NCI-H345 treated with DMSO at 0.1 percent for 48 hours (cell line): ENCODE data around the gene C2orf76.

Experiments
- DNase-seq: peaks from one replicate; lab custom pipeline; 2025; ENCODE audit not compliant: unreplicated experiment; lab: John Stamatoyannopoulos, UW

The C2orf76 gene

GRCh38 chr2:119338826-119339561 is 27.6 kb downstream of the C2orf76 start:
- DNase-seq: no peak

DNA sequence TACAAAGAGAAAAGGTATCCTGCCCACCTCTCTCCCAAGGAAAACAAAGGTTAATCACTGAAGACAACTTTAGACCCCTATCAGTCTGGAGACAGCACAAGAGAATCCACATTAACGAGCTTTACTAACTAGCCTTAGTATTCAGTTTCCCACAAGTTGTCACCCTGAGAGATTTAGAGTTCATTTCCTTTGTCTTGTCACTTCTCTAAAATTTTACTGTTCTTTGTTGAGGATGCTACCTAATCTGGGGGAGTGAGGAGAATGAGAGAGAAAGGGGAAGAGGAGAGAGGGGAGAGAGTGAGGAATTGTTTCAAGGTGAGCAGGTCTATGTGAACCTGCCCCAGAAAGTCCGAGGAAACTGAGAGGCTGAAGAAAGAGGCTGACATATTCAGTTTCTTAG is 28.4 kb downstream of the C2orf76 start:
- DNase-seq: no peak

DNA sequence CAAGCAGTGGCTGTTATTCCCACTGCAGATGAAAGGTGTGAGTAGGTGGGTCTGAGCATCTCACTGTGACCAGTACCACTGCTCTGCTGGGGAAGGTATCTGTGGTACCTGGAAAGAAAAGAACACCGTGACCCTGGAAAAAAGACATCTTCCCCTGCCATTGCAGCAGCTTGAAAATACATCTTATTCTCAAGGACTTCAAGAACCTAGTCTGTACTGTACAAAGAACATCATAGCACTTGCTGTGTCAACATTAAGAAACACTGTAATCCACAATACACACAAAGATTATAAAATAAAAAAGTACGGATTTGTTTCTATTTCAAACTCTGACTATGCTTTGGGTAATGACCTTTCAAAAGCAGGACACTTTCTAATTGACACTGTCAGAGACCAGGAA is 28.9 kb downstream of the C2orf76 start:
- no peak for DNase-seq

DNA sequence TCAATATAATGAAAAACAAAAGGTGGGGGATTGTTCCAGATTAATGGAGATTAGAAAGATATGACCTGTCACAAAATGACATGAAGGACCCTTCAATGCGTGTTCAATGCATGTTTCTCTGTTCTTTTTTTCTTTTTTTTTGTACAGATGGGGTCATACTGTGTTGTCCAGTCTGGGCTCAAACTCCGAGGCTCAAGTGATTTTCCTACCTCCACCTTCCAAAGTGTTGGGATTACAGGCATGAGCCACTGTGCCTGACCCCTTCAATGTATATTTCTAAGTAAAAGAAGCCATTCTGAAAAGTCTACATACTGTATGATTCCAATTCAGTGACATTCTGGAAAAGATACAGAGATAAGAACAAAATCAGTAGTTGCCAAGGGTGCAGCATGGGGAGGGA is 32.8 kb downstream of the C2orf76 start:
- no peak for DNase-seq

DNA sequence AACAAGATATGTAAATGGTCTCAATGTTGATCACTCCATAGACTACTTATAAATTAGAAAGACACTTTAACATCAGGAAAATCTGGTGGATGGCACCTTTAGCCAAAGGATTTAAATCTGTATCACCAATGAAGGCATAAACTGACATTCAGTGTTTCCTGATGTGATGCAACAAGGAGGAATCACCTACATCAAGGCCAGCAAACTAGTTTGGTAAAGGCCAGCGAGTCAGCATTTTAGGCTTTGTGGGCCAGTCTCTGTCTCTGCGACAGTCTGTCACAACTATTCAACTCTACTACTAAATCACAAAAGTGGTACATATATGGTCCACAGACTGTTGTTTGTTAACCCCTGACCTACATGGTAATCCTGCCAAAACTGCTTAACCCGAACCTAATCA is 33.3 kb downstream of the C2orf76 start:
- DNase-seq: no peak

GRCh38 chr2:119332953-119333352 is 33.7 kb downstream of the C2orf76 start:
- DNase-seq: no peak

DNA sequence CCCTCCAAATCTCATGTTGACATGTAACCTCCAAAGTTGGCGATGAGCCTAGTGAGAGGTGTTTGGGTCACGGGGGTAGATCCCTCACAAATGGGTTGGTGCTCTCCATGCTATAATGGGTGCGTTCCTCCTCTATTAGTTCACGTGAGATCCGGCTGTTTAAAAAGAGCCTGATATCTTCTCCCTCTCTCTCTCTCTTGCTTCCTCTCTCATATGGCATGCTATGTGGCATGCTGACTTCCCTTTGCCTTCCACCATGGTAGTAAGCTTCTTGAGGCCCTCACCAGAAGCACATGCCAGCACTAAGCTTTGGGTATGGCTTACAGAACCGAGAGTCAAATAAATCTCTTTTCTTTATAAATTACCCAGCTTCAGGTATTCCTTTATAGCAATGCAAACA is 39.2 kb downstream of the C2orf76 start:
- DNase-seq: no peak

DNA sequence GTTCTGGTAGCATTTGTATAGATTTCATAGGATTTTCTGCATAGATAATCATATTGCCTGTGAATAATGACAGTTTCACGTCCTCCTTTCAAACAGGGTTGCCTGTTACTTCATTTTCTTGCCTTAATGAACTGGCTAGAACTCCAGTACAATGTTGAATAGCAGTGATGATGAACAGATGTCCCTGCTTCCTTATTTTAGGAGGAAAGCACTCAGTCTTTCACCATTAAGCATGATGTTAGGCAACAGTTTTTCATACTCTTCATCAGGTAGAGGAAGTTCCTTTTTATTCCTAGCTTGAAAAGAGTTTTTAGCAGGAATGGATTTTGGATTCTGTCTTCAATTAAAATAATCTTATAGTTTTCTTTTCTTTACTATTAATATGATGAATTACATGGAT is 39.7 kb downstream of the C2orf76 start:
- DNase-seq: no peak

DNA sequence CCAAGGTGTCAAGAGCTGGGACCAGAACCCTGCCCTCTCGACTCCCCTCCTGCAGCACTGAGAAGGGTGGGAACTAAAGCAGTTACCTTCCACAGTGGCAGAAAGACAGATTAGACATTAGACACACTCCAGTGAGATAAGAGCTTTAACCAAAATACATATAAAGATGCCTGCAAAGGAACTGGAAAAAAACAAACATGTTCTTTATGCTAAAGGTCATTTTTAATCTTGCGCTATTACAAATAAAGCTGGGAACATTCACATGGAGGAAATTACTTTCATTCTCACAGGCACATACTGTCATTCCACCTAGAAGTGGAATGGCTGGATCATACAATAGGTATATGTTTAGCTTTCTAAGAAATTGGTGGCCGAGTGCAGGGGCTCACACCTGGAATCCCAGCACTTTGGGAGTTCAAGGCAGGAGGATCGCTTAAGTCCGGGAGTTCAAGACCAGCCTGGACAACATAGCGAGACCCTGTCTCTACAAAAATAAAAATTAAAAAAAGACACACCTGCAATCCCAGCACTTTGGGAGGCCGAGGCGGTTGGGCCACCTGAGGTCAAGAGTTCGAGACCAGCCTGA is 41.9 kb downstream of the C2orf76 start:
- no peak for DNase-seq

GRCh38 chr2:119323459-119323858 is 43.2 kb downstream of the C2orf76 start:
- DNase-seq: no peak

DNA sequence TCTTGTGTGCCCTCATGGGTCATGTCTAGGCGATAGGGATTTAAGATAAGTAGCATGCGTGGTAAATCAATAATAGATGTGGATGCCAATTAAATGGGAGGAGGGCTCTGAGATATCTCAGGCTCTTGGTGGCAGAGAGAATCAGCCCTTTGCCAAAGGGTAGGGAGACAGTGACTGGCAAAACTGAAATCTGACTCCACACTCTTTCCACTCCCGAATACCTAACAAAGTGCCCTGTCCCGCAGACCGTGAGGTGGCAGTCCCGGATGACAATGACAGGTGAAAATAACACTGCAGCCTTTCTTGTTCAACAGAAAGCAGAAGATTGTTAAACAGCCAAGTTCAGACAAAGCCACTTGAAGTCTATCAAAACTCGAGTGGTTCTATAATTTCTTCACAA is 47.0 kb downstream of the C2orf76 start:
- no peak for DNase-seq

- no peak for DNase-seq
Observed at GRCh38 chr2:119317554-119317953, 49.1 kb downstream of the C2orf76 start.

GRCh38 chr2:119316066-119316465 is 50.6 kb downstream of the C2orf76 start:
- DNase-seq: no peak

GRCh38 chr2:119315241-119315925 is 51.3 kb downstream of the C2orf76 start:
- DNase-seq: no peak

GRCh38 chr2:119311831-119312230 is 54.8 kb downstream of the C2orf76 start:
- DNase-seq: no peak

DNA sequence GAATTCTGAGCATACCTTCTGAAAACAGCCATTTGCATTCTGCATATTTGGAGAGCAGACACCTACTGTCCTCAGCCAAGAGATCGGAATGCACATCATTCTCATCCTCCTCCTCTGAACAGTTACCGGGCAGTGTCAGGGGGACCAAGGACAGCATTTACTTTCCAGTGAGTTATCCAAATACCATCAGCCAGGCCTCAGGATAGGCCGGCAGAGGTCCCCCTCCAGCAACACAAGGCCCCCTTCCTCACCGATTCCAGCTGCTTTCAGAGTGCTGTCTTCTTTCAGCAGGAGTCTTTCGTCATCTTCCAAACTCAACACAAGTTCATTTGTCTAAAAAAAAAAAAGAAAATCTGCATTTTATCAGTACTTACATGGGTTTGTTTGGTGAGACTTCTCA is 55.3 kb downstream of the C2orf76 start:
- DNase-seq: no peak

- no peak for DNase-seq
Observed at GRCh38 chr2:119308793-119309330, 57.8 kb downstream of the C2orf76 start.

- DNase-seq: no peak
Observed at GRCh38 chr2:119307419-119308140, 59.1 kb downstream of the C2orf76 start.

- DNase-seq: no peak
Observed at GRCh38 chr2:119306196-119306590, 60.4 kb downstream of the C2orf76 start.

- no peak for DNase-seq
Observed at GRCh38 chr2:119305497-119306195, 61.0 kb downstream of the C2orf76 start.

GRCh38 chr2:119304847-119305246 is 61.8 kb downstream of the C2orf76 start:
- no peak for DNase-seq
